ENCODE results near the gene XPNPEP3.
"Not testable (repeated sequence)": the region's sequence is repeated elsewhere in the genome, so short reads cannot be mapped to it uniquely, and the experiment has no call there.

DNA sequence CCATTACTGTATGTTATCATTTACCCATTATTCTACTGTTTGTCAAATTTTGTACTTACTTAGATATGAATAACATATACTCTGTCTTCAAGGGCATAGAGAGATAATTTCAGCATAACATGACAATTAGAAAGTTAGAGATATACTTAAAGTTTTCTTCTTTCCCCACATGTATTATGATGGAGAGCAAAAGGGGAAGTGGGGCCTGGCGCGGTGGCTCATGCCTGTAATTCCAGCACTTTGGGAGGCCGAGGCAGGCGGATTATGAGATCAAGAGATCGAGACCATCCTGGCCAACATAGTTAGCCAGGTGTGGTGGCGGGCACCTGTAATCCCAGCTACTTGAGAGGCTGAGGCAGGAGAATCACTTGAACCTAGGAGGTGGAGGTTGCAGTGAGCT lies 56.0 kb downstream of the XPNPEP3 start:
- TF ChIP-seq FOXP2 (optimal IDR thresholded peaks at IDR 0.05; ENCODE audit: control extremely low read depth, extremely low read length, insufficient read depth); EZH2 (IDR thresholded peaks at IDR 0.05): not testable (repeated sequence)
